Renal cortex interstitium (tissue), 11 donors: ENCODE data around the gene SCN9A. TPM values are rescaled to one million over a fixed set of nuclear protein-coding genes. Genes with fewer than 3 reads are reported as not detected.
"Not testable (repeated sequence)": the region's sequence is repeated elsewhere in the genome, so short reads cannot be mapped to it uniquely, and the experiment has no call there.

Experiments used
- DNase-seq, 11 donors: peaks; one replicate each; pipeline ENCODE4 v3.0.0-alpha.2; 2013; ENCODE audit warnings: low read depth in 9 of 11, low spot score in 4 of 11; ENCODE audit errors: extremely low read depth in 1 of 11
- polyA plus RNA-seq, 3 donors: library from polyadenylated mRNA; unstranded; fragments of 120-200 nt; gene quantifications; one replicate each; pipeline ENCODE4 v1.2.1, GENCODE V29; 2013; ENCODE audit not compliant: insufficient read length in 3 of 3

The SCN9A gene
- polyA plus RNA-seq, 3 donors, result 1.3 to 2.0 (median 1.8) TPM

DNA sequence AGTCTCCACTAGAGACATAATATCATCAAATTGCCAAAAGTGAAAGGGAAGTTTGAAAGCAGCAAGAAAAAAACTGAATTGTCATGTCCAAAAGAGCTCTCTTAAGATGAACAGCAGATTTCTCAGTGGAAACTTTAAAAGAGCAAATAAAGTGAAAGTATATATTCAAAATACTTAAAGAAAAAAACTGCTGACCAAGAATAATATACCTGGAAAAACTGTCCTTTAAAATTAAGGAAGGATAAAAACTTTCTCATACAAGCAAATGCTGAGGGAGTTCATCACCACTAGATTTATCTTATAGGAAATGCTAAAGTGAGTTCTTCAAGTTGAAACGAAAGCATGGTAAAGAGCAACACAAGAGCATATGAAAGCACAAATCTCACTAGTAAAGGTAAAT lies 164.7 kb downstream of the SCN9A start:
- no peak for DNase-seq

DNA sequence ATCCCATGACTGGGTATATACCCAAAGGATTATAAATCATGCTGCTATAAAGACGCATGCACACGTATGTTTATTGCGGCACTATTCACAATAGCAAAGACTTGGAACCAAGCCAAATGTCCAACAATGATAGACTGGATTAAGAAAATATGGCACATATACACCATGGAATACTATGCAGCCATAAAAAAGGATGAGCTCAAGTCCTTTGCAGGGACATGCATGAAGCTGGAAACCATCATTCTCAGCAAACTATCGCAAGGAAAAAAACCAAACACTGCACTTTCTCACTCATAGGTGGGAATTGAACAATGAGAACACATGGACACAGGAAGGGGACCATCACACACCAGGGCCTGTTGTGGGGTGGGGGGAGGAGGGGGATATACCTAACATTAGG lies 165.8 kb downstream of the SCN9A start:
- not testable (repeated sequence) for DNase-seq

DNA sequence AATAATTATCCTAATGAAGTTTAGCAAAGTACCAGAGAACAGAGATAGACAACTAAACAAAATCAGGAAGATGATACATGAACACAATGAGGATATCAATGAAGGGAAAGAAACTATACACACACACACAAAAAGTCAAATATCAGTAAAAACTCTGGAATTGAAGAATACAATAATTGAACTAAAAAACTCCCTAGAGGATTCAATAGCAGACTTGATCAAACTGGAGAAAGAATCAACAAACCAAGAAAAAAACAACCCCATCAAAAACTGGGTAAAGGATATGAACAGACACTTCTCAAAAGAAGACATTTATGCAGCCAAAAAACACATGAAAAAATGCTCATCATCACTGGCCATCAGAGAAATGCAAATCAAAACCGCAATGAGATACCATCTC lies 166.4 kb downstream of the SCN9A start:
- DNase-seq, result not testable (repeated sequence)

DNA sequence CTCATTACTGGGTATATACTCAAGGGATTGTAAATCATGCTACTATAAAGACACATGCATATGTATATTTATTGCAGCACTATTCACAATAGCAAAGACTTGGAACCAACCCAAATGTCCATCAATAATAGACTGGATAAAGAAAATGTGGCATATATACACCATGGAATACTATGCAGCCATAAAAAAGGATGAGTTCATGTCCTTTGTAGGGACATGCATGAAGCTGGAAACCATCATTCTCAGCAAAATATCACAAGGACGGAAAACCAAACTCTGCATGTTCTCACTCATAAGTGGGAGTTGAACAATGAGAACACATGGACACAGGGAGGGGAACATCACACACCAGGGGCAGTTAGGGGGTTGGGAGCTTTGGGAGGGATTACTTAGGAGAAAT lies 169.6 kb downstream of the SCN9A start:
- not testable (repeated sequence) for DNase-seq

DNA sequence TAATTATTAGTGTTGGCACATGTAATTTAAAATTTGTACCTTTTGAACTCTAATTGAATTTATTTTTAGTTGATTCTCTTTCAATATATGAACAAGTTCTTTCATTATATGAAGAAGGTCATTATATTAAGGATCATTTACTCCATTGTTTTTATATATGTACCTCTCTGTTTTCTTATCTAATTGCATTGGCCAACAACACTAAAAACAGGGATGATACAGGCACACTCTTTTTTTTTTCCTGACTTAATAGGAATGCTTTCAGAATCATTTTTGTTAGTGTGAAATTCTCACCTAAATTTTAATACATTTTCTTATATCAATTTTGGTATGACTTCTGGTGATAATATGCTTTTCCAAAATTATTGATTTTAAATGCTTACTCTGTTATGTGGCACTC lies 173.0 kb downstream of the SCN9A start:
- no peak for DNase-seq

DNA sequence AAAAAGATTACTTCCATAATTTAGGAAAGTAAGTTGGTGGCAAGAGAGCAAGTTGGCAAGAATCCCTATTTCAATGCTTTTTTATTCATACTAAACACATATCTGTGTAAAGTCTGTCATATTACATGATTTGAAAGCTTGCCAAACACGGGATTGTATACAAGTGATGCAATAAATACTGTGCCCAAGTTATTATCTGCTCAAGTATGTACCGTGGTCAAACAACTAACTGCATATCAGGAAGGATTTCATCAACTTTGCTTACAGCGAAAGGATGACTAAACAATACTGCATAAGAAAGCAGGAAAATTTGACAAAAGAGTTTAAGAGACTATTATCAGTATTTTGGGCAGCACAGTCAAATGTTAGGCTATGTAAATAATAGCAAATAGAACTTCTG lies 178.3 kb downstream of the SCN9A start:
- DNase-seq, result no peak

DNA sequence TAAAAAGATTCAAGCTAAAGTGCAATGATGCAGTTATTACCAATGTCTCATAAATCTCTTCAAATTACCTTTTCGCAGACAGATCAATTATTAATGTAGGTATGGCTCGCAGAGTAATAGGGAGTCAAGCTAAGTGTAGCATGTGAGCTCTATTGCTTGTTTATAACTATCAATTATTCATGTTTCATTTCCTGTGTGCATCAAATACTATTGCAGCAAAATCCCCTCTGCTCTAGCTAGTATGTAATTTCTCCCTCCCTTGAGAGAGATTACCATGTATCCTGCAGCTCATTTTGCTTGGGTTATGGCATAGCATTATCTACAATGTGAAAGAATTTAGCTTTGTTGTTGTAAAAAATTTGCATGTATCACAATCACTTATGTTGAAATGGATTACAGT lies 182.3 kb downstream of the SCN9A start:
- no peak for DNase-seq

DNA sequence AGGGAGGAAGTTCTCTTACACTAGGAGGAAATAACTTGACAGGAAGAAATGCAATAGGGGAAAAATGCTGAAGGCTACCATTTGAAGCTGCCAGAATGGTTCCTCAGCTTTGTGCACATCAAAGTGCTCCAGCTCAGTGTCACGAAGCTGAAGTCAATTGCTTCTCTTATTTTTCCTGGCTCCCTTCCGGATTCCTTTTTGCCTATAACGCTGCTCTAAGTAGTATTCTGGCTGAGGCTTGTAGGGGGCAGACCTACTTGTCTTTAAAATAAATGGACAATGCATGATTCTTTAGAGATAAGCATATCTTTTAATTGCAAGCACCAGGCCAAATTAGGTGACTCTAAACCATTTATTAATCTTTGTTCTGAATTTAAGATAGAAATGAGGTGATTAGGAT lies 187.7 kb downstream of the SCN9A start:
- DNase-seq, result no peak

DNA sequence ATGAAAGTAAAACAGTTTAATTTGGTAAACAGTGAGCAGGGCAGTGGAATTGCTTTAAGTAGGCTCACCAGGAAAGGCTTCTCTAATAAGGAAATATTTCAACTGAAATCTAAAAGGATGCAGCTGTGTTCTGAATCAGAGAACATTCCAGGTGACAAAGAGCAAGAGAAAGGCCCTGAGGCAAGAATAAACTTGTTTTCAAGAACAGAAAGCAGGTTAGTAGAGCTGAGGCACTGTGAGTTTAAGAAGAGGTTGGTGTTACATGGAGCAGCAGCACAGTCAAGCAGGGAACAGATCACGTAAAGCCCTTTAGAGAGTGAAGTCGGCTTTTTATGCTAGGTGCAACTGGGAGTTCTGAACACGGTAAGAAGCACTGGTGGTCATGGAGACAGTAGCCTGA lies 191.0 kb downstream of the SCN9A start:
- DNase-seq, result no peak

DNA sequence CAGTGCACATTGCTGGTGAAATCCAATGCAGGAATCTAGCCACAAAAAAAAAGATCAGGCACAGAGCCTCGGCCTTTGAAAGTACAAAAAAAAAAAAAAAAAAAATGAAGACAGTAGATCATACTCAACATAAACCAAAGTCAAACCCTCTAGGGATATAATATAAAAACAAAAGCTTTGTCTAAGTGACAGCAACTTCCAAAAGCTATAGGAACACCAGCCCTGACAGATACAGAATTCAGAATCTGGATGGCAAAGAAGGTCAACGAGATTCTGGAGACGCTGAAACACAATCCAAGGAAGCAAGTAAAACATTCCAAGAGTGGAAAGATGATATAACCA lies 194.0 kb downstream of the SCN9A start:
- no peak for DNase-seq

DNA sequence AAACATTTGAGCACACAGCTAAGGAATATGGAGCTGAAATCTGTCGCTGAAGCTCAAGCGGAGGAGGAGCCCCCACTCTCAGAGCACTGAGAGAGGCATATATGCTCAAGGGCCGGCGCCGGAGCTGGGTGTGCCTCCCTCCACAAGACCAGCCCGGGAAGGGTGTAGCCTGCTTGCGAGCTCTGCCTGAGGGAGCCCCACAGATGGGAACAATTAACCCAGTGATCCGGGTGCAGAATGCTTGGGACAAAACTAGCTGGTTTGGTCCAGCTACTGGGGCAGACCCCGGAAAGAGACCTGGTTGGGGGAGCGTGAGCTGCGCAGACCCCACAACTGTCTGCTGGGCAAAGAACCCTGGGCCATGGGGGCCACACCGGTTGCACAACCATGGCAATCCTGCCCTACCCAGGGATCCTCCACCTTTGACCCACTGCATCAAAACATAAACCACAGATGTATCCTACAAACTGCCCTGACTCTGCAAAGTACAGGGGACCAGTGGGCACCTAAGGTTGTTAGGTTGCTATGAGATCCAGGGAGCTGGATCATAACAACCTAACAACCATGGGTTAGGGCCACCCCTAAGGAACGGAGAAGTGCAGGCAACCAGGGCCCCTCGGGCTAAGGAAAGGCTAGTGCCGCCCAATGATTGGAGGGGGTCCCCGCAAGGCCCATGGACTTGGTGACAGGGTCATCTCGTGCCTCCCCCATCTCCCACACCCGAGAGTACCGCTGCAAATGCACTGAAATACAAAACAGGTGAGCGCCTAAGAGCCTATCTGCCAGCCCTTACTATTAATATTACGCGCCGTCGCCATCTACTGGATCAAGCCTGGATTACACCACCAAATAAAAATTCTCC lies 194.6 kb downstream of the SCN9A start:
- DNase-seq, result peak in 8 of 11 donors; percentile 16 to 42 (median 30)

DNA sequence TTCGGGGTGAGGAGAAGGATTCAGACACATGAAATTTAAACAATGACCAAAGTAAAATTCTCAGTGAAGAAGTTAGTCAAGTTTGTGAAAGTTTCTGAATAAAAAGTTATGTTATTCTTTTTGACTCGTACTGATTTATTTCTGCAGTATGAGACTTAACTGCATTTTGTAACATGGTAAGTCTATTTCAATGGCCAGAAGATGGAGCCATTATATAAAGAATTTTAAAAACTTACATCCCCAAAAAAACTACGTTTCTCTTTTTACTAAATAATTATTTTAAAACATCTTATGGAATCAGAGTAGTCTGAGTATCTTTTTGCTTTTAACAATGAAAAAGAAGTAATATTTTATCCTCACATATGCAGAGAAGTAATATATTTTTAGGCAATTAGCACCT lies 196.5 kb downstream of the SCN9A start:
- DNase-seq, result no peak

DNA sequence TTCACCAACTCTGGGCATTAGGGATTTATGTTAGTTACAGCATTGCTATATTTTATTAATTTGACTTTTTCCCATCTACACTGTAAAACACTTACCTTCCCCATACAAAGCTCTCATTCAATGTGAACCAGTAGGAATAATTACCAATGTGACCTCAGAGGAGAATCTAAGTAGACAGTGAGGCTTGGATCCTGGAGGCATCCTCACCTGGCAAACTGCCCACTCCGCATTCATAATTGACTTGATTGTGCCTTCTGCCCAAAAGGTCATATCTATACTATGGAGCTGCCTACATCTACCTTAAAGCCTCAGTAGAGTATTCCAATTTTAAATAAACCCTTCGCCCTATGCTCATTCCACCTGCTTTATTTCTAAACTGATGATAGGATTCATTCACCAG lies 202.5 kb downstream of the SCN9A start:
- DNase-seq, result no peak

DNA sequence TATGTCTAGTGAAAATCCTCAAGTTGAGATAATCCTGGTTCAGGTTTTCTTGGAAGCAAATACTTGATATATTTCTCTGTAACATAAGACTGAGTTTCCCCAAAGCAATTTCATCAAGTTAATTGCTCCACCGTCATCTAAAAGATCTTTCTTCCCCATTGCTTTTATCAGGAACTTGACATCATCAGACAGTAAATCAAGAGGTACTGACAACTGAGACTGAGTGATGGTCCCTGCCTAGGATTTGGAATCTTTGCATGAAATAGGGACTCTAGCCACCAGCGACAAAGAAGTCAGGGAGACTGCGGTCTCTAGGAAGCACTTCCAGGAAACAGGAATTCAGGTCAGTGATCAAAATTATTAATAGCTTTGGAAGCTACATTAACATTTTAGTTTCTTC lies 204.5 kb downstream of the SCN9A start:
- DNase-seq, result no peak

DNA sequence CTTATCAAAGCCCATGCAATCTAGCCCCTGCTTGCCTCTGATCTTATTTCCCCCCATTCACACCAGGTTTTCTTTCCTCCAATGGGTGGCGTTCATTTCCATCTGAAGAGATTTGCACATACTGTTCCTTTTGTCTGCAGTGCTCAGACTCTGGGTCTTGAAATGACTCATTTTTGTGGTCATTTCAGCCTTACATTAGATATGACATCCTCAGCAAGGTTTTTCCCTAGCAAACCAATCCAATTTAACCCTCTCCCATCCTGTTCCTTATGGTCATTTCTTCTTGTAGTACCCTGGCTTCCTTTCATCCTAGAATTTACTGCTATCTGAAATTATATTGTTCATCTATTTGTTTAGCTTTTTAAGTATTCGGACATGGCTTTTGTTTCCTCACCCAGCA lies 205.4 kb downstream of the SCN9A start:
- no peak for DNase-seq

DNA sequence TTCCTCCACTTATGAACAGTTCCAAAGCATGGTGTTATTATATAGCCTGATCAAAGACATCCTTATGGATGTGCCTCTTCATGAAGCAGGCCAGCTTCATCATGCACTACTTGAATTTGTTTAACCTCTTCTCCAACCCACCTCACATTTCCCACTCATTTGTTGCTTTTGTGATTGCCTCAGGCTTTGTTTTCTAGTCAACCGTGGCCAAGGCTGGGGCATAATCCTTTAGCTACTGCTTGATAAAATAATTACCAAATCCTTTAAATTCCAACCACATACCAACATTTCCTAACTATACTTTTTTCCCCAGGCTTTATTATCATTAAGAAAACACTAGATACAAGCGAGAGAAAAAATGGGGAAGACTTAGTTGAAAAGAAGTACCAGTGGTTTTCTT lies 208.3 kb downstream of the SCN9A start:
- peak in 6 of 11 donors; percentile 4 to 41 (median 20) for DNase-seq

DNA sequence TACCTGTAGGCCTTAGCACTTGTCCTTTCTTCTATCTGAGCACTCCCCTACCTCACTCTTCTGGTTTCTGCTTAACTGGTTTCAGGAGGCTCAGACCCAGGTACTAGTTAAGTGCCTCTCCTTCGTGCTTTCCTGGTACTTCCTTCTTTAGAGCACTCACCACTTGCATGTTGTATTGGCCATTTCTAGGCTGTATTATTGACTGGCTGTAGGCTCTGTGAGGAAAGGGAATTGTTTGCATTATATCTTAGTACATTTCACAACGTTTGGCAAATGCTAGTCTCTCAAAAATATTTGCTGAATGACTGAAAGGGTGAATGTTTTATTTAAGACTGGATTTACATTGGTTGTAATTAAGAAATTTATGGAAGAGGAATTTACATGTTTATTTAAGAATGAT lies 212.0 kb downstream of the SCN9A start:
- DNase-seq, result no peak

DNA sequence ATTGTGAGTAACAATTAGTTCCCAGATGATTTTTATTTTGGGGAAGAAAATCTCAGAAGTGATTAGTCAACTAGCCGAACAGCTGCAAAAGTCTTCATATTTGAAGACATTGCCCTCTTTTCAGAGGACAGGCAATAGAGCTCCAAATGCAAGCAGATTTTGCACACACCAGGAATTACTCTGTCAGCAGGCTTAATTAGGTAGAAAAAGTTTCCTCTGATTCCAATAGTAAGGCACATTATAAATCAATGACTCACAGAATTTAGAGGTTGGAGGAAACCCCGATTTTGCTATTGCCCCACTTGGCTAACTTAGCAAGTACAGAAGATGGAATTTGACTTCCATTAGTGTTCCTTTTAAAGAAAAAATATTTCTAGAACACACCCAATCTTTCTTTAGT lies 217.2 kb downstream of the SCN9A start:
- DNase-seq, result no peak

DNA sequence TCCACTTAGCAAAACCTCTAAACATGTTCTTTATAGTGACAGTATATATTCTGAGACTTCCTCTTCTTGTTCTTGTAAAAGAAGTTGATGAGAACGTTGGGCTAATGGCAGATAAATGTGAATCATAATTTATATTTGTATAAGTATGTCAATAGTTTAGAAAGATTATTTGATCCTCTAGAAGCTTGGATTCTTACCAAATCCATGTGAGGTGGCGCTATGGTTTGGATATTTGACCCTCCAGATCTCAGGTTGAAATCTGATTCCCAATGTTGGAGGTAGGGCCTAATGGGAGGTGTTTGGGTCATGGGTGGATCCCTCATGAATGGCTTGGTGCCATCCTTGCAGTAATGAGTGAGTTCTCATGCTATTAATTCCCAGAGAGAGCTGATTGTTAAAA lies 218.2 kb downstream of the SCN9A start:
- DNase-seq, result no peak

DNA sequence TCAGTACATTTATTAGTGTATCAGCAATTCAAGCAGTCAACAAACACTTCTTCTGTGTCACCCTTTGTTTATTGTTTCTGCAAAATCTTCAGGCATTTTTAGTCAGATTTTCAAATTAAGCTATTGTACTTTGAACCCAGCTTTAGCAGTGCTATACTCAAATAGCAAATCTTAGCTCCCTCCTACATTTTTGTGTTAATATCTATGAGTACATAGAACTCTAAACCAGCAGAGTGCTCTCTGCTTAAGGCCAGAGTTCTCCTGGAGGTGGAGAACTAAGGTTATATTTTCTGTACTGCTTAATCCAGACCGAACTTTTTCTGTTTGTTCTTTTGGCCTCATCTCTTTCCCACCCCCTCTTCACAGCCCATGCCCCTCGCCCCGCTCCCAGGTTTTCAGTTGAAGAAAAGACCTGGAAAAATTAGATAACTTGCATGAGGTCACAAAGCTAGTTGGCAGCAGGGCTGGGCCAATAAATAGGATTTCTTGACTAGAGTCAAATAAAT lies 218.7 kb downstream of the SCN9A start:
- no peak for DNase-seq

DNA sequence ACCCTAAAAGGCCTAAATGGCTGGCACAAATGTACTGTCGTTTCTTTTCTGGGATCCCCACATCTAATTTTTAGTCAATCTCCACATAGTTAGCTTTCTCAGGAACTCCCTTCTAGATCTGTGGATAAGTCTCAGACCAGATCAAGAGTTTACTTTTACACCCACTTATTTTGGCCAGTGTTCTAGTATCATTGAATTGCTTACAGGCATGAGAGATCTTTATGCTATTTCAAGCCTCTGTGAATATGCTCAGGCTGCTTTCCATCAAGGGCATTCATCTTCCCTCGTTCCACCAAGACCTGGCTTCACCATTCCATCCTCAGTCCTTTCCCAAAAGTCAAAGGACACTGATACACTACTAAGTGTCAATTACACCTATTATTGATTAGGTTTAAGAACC lies 220.2 kb downstream of the SCN9A start:
- DNase-seq, result no peak
